ENCODE data around the gene CORIN. TPM values are rescaled to one million over a fixed set of nuclear protein-coding genes. Genes with fewer than 3 reads are reported as not detected.
"Not testable (repeated sequence)": the region's sequence is repeated elsewhere in the genome, so short reads cannot be mapped to it uniquely, and the experiment has no call there.

Gene CORIN
- polyA plus RNA-seq, 12 donors: 1.7 to 5.7 (median 2.4) TPM; not detected in 2

DNA sequence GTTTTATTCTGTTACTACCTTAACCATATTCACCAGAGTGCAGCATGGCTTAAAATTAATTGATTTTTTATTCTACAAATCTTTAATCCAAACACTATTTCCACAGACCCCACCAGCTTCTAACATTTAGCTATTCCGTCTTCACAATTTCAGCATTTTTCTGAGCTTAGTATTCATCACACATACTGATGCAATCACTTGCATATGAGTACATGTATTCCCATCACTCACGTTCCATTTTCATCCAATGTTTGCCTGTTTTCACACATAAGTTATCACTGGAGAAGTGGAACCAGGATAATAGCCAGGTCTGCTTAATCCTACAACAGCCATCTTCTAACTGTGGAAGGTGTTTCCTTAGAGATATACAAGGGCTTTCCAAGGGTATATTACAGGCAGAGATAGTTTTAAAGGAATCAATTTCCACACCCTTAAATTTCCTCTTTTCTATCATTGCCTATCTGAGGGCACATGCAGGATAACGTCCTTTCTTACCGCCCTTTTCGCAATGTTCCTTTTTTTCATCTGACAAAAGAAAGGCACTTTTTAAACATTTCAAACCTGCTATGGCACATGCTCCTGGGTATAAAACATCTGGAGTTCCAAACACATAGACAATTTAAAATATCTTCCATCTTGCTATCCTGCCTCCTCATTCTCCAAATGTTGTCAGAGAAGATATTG is 115.8 kb downstream of the CORIN start:
- DNase-seq: no peak

DNA sequence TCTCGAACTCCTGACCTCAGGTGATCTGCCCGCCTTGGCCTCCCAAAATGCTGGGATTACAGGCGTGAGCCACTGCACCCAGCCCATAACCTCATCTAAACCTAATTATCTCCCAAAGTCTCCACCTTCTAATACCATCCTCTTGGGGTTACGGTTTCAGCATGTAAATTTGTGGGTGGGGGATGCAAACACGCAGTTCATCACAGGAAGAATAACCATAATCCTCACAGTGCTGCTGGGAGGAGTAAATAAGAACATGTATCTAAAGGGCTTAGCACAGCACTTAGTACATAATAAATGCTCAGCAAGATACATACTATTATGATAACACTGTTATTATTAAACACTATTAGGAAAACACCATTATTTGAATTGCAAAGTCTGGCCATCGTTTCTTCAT is 116.4 kb downstream of the CORIN start:
- no peak for DNase-seq

DNA sequence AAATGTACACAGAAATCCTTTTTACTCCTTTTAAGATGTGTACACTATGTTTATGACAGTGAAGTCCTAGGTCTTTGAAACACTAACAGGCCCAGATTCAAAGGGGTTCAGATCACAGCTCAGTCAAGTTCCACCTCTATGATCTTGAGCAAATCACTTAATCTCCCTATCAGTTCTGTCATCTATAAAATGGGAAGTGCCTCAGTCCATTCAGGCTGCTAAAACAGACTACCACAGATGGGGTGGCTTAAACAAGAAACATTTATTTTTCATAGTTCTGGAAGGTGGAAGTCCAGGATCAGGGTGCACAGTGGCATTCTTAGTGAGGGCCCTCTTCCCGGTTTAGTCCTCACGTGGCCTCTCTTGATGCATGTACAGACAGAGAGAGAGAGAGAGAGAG is 117.1 kb downstream of the CORIN start:
- DNase-seq: no peak

DNA sequence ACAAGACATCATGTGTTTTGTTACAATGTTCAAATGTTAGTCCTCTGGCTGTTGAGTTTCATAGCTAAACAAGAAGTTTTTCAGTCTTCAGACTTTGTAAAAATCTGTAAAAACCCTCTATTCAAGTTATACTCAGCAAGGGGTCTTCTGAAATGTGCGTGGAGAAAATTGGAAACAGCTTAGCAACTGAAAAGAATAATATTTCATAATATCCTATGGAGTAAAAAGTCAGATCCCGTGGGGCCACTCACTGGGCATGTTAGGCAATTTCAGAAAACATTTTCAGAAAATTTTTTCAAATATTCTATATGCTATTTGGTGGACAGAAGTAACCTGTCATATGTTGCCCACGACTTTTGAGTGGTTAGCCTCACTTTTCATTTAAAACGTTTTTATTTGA is 118.3 kb downstream of the CORIN start:
- no peak for DNase-seq

DNA sequence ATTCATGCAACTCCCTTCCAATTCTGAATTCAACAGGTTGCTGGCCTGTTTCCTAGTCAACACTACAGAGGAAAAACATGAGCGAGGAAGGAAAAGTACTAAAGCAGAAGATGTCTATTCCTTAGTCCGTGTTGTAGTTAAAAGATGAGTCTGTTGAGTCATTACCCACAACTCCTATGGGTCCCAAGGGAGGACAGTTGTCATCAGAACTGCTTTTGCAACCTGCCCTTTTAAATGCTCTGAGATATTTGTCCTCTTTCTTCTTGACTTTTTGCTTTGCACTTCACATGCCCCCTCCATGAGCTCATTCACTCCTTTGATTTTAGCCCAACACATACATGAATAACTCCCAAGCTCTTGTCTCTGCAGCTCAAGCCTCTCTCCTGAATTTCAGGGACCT is 119.2 kb downstream of the CORIN start:
- DNase-seq: no peak

DNA sequence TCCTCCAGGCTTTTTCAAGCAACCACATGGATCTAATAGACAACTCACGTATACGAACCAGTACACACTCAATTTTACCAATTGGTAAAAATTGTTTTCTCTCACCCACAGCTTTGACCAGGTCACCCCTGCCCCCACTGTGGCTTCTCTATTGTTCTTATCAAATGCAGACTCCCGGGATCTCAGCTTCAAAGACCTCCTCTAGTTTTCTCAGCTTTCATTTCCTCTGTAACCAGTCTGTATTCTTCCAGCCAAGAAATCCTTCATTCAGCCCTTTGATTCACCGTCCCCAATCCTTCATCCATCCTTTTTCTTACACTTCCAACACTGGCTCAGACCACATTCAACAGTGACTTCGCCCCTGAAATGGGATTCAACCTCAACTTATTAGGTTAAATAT is 120.7 kb downstream of the CORIN start:
- no peak for DNase-seq

DNA sequence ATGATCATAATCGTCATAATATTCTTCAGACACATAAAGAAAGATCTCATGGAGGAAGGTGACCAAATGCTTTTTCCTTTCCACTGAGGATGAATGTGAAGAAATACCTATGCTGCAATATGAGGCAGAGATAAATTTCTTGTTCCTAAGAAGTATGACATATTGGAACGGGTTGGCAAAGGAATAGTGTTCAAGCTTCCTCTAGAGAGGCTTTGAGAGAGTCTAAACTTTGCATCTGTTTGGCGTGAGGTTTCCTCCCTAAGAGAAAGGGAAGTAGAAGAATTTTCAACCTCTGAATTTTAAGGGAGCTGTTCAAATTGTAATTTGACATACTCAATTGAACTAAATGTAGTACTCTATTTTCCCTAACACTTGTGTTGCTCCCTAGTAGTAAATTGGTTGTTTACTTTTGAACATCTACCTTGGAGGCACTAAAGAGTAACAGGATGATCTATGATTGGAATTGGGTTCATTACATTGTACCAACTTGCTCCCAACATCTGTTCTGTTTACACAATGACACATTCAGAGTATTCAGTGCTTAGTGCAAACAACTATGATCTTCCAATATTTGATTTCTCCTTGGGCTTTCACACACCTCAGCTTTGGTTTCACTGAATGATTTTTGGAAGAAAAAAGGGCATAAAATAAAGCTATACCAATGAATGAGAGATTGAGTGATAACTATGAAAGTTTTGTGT is 122.0 kb downstream of the CORIN start:
- no peak for DNase-seq

DNA sequence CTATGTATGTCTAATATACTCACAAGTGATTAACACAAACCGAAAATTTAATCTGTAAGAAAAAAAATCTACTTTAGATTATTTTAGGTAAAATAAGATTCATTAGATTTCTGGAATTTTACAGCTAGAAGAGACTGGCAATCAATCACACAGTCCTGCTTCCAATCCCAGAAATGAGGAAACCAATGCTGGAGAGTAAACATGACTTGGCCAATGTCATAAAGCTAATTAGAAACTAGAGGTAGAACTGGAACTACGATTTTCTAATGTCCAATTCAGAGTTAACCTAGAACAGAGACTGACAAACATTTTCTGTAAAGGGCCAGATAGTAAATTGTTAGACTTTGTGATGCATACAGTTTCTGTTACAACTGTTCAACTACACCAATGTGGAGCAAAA is 123.6 kb downstream of the CORIN start:
- DNase-seq: no peak

DNA sequence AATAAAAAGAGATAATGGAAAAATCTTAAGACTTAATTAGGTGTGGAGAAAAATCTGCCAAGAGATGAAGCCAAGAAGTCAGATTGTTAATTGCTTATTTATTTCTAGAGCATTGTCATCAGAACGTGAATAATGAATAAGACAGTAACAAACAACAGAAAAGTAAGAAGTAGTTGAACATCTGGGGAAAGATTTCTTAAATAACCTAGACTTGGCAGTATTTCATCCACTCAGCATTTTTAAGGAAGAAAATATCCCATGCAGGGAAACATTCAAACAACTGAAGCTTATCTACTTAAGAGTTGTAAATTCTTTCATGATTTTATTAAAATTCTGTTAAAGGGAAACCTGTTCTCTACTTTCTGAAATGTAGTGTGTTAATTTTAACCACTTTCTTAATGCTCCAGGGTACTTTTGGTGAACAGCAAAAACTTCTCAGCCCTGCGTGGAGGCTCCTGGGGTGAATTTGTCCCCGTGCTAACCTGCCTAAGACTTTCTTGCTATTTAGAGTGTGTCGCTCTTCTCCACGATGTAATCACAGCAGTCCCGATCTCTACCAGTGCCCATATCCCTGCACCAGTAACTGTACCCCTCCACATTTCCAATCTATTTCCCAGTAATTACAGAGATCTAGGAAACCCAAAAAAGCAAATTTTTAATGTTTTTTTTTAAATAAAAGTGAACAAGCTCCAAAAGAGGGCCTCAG is 124.6 kb downstream of the CORIN start:
- no peak for DNase-seq

DNA sequence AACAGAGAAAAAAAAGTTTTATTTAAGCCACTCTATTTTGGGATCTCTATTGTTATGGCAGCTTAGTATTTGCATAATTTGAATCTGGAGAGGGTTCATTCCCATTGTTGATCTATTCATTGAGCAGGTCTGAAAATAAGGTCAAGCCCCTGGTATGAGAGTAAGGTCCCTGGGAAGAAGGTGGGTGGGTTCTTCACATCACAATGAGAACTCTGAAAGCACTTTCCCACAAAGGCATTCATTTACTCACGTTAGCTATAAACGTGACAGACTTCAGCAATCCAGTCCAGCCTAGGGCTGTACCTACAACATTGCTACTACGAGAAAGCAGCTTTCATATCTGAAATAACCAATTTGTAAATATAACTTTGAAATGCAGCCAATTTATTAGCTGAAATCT is 126.2 kb downstream of the CORIN start:
- DNase-seq: no peak

DNA sequence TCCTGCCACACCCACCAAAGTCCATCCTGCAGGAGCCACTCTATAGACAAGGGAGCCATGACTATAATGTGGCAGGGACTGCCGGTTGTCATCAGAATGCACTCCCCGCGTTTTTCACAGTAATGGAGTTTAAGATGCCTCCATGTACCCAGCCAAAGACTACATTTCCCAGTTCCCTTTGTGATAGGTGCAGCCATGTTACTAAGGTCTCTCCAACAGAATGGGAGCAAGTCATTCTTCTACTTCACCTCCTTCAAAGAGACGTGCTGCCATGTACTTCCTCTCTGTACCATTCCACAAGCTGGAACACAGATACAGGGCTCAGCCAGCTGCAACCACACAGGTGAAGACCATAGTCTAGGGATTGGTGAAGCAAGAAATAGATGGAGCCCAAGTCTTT is 126.7 kb downstream of the CORIN start:
- no peak for DNase-seq

DNA sequence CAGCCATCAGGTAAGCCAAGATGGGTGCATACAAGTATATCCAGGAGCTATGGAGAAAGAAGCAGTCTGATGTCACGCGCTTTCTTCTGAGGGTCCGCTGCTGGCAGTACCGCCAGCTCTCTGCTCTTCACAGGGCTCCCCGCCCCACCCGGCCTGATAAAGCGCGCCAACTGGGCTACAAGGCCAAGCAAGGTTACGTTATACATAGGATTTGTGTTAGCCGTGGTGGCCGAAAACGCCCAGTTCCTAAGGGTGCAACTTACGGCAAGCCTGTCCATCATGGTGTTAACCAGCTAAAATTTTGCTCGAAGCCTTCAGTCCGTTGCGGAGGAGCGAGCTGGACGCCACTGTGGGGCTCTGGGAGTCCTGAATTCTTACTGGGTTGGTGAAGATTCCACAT is 131.5 kb downstream of the CORIN start:
- not testable (repeated sequence) for DNase-seq

DNA sequence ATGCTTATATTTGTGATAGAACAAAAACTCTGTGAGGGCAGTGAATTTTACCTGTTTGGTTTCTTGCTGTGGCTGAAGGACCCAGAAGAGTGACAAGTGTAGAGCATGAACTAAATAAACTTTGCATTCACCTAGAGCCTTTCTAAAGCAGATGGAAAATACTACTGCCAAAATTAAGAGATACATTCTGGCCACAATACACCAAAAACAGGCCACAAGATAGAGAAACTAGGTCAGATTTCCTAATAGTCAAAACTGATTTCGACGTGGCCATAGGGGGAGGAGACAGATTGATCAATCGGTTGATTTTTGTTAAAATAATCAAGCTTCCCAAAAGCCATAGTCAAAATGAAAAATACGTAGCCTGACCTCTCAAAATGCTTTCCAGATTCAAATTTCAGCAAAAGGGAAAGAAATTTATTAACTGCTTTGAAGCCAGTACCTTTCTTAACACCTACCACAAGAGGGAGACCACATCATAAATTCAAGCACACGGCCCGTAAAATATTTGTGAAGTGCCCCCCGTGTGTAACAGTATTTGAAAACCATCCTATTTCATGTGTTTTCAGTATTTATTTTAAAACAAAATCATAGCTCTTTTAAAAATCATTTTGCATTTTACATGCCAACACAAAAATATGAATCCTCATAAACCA is 132.4 kb downstream of the CORIN start:
- no peak for DNase-seq

DNA sequence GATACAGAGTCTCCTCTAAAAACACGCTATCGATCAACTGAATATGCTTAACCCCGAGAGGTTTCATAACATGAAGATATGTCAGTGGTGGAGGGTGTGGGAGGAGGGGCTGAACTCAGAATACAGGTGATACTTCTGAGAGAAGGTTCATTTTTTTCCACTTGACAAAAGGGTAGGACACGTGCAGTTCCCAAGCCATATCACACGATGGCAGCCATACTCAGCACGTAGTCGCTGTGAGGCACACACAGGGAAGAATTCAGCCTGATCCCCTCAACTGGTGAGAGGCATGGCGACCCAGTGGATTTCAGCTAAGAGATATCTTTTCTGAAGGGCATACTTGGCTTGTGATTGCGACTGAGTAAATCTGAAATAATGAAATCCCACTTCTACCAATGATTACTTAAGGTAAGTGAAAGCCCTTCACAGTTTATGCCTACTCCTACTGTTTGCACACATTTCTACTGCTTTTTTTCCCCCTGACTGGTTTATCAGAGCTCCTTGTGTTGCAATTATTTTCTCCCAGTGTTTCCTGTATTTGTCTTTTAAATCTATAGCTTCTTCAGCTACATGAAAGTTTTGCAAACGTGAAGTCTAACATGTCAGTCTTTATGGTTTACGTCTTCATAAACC is 133.1 kb downstream of the CORIN start:
- no peak for DNase-seq

DNA sequence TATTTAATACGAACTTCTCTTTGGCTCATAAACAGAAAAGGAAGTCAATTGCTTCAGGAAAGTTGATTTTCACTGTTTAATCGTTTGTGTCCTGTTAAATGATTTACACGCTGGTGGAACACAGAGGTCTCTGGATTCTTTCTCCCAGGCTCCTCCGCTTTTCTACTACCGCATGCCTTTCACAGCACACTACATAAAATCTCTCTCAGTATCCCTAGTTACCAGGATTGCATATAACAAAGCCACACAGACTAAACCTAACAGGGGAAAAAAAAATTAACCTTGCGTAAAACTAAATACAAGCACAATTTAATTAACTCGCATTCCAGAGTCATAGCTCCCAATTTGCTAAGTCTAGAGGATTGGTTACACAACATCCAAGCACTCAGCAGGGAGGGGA is 133.9 kb downstream of the CORIN start:
- DNase-seq: no peak

DNA sequence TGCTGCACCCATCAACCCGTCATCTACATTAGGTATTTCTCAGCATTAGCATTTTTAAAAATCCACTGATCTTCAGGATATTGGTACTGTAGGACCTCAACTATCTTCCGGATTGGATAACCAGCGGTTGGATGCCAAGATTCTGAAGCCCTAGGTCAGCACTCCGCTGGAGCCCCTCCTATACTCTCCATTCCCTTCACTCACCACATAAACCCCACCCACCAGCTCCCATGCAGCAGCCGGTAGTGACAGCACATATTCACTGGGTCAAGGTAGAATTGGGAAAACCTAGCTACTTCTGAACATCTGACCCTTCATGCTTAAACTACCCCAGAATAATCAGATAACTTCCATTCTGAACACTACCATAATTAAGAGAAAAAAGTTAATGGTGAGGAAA is 134.9 kb downstream of the CORIN start:
- DNase-seq: no peak

DNA sequence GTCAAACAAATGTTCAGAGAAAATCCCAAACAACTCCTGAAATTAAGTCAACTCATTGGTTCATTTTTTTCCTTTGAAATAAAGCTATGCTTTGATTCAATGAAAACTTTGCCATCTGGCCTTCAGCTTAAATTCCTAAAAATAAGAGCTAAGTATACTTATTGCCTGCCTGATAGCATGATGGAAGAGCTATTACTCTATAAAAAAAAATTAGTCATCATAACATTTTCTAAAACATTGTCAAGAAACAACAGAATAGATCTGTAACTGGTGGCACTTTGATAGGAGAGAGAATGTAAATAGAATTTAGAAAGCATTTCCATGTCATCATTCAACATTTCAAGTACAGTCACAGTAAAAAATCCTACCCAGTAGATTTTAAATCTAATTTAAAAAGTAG is 136.6 kb downstream of the CORIN start:
- no peak for DNase-seq

DNA sequence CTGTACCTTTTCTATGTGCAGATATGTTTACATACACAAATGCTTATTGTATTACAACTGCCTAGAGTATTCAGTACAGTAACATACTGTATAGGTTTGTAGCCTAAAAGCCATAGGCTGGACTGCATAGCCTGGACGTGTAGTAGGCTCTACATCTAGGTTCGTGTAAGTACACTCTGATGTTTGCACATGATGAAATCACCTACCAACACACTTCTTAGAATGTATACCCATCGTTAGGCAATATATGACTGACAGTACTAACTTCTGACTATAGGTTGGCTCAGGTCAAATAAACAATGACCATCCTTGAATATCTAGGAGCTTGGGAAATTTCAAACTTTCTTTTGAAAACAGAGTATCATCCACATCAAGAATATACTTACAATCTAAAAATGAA is 139.0 kb downstream of the CORIN start:
- DNase-seq: no peak

DNA sequence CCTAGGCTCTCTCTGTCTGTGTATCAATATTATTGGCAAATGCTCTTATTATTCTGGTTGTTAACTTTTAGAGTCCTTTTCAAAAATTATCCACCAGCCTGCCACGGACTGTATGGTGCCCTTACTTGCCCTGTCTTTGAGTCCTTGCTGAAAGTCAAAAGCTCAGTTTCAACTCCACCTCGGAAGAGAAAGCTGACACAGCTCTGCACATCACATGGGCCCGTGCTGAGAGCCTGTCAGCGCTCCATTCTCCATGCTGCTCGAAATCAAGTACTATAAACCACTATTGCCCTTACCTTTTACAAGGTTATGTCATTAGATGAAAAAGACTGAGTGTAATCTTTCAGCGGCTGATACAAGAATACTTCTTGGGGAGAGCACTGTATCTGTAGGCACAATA is 141.0 kb downstream of the CORIN start:
- DNase-seq: no peak

DNA sequence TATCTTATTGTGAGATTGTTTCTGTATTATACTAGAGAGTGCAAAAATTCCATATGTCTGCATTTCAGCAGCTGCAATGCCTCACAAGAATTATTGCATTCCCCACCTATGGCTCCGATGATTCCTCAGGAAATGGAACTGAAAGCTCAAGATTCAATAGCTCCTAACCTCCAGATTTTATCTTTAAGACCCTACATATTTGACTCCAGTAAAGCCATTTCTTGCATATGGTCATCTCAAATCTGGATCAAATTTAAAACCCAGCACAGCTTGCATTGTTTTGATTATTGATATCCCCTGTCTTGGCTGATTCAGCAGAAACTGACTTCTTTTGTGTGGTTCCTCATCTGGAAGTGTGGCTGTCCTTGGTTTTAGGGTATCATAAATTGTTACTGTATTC is 142.6 kb downstream of the CORIN start:
- no peak for DNase-seq

DNA sequence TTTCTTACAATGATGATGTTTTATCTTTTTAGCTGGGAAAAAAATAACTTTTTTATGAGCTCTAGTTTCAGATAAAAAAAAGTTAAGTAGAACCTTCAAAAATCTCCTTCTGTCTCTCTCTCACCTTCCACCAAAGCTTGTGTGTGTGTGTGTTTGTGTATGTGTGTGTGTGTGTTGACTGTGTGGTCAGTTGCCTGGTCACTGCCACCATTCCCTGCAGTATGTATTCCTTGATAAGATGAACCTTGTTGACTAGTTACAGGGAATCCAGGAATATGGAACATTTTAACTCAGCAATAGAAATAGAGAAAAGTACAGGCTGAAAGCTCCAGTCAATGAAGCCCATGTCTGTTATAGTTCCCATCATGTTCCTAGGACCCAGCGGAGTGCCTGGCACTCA is 143.5 kb downstream of the CORIN start:
- no peak for DNase-seq

DNA sequence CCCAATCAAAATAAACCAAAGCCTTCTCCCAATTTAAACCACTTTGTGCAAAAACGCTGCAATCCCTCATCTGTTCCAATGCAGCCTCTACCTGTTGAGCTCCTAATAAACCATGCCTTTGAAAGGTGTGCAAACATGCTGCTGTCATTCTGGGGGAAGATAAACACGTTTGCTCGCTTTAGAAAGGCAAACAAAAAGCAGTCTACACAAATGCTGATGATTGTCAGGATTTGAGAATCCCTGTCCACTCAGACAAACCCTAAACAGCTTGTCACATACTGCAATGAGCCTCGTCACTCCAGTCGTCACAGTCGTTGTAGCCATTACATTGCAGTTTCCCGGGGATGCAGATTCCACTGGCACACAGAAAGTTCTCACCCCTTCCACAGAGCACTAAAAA is 145.2 kb downstream of the CORIN start:
- no peak for DNase-seq
